ENCODE measurements around the gene OR2A25. TPM values are rescaled to one million over a fixed set of nuclear protein-coding genes. Genes with fewer than 3 reads are reported as not detected.

The OR2A25 gene
- polyA plus RNA-seq, 3 donors: not detected

DNA sequence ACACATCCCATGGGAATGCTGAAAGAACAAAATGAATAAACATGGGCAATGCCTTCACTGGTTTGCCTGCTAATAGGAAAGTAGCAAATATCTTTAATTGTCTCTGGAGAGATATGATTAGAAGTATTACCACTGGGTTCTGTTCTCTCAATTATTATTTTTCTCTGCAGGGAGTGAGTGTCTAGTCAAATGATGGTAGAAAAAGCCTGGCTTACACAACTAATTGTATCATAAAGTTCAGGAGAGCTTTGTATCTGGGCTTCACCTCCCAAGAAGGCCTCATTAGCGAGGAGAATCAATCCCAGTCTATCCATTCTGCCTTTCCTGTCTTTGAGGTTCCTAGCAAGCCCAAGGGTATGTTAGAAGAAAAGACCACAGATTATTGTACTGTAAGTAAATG is 53.3 kb downstream of the OR2A25 start, which contains the start of gene OR2A14:
OR2A14 (plus strand) TSS at position 301 of the 400 bp plus-strand sequence. CDS start 5,937 bp downstream, outside the sequence.
- H2AFZ ChIP-seq (ENCODE audit: insufficient read depth, low read depth, low read length, poor library complexity, severe bottlenecking): no peak within 1 kb of the TSS
- no peaks in the 10 kb centered on the region for H3K27me3 ChIP-seq (ENCODE audit: control insufficient read depth in 2 of 2, insufficient read depth in 2 of 2, low read length in 2 of 2)
- H3K4me2 ChIP-seq (replicated peaks; ENCODE audit: extremely low read depth, low read length, poor library complexity, severe bottlenecking): no peak within 1 kb of the TSS
- H3K27ac ChIP-seq (ENCODE audit: low read depth in 1 of 2, low read length in 2 of 2): no peak within 1 kb of the TSS
- H3K4me1 Mint-ChIP-seq: no peaks in the 10 kb centered on the region
- H3K36me3 Mint-ChIP-seq: no peaks in the 10 kb centered on the region
- intact Hi-C loops (cut with micrococcal nuclease): no loop called here
- WGBS (ENCODE audit: insufficient coverage): no CpG with 5 or more reads among the region's 1 CpG
- no peaks in the 10 kb centered on the region for H4K20me1 ChIP-seq (ENCODE audit: insufficient read depth, low read length)
- H3K27ac Mint-ChIP-seq: no peak within 1 kb of the TSS
- H3K4me1 ChIP-seq (ENCODE audit: control insufficient read depth in 1 of 2, insufficient read depth in 2 of 2, low read length in 2 of 2): no peaks in the 10 kb centered on the region
- H3K4me3 ChIP-seq (replicated peaks in 1 of 3; ENCODE audit: low read depth in 2 of 3, low read length in 3 of 3): no peak within 1 kb of the TSS
- no peak within 1 kb of the TSS for H3K9ac ChIP-seq (ENCODE audit: insufficient read depth, low read length, poor library complexity, severe bottlenecking)
- no peaks in the 10 kb centered on the region for H3K79me2 ChIP-seq (ENCODE audit: insufficient read depth, low read length)
- H3K9me3 ChIP-seq (replicated peaks in 1 of 2; ENCODE audit: control insufficient read depth in 1 of 2, insufficient read depth in 1 of 2, low read length in 2 of 2): no peaks in the 10 kb centered on the region
- DNase-seq: no peak
- no peaks in the 10 kb centered on the region for H3K27me3 Mint-ChIP-seq (ENCODE audit: low read depth in 3 of 3)
- H3K4me3 Mint-ChIP-seq: no peak within 1 kb of the TSS
- TF ChIP-seq, protein P1, sequence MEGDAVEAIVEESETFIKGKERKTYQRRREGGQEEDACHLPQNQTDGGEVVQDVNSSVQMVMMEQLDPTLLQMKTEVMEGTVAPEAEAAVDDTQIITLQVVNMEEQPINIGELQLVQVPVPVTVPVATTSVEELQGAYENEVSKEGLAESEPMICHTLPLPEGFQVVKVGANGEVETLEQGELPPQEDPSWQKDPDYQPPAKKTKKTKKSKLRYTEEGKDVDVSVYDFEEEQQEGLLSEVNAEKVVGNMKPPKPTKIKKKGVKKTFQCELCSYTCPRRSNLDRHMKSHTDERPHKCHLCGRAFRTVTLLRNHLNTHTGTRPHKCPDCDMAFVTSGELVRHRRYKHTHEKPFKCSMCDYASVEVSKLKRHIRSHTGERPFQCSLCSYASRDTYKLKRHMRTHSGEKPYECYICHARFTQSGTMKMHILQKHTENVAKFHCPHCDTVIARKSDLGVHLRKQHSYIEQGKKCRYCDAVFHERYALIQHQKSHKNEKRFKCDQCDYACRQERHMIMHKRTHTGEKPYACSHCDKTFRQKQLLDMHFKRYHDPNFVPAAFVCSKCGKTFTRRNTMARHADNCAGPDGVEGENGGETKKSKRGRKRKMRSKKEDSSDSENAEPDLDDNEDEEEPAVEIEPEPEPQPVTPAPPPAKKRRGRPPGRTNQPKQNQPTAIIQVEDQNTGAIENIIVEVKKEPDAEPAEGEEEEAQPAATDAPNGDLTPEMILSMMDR (IDR thresholded peaks at IDR 0.05): no peak
- H3K36me3 ChIP-seq (replicated peaks in 1 of 2; ENCODE audit: control insufficient read depth in 1 of 2, insufficient read depth in 2 of 2, low read length in 2 of 2): no peaks in the 10 kb centered on the region
- H3K9me3 Mint-ChIP-seq: peaks cover 0 to 4% (median 0%) of the 10 kb centered on the region in 7 donors

Small RNA genes lying within 50 kb of the gene (small RNA-seq; reads per million reads assigned to genes)
- gene OR2A41P (ENCODE audit: insufficient read length, low read depth): not detected

Other genes starting within 250 kb of the OR2A25 start
- gene TCAF1, start 167.6 kb upstream of the OR2A25 start, polyA plus RNA-seq: 1 to 10 TPM; 1.8 to 3.3 (median 3.0) TPM
- not detected for gene OR2F2, start 134.6 kb upstream of the OR2A25 start, polyA plus RNA-seq
- gene OR2F1, start 115.0 kb upstream of the OR2A25 start, polyA plus RNA-seq: not detected
- not detected for gene OR6B1, start 69.5 kb upstream of the OR2A25 start, polyA plus RNA-seq
- not detected for gene OR2A5, start 20.9 kb upstream of the OR2A25 start, polyA plus RNA-seq
- gene OR2A12, start 16.5 kb downstream of the OR2A25 start, polyA plus RNA-seq: not detected
- not detected for gene OR2A2, start 39.8 kb downstream of the OR2A25 start, polyA plus RNA-seq
- not detected for gene OR2A14, start 53.4 kb downstream of the OR2A25 start, polyA plus RNA-seq
- not detected for gene CTAGE4, start 113.7 kb downstream of the OR2A25 start, polyA plus RNA-seq
- gene ARHGEF35, start 126.0 kb downstream of the OR2A25 start, polyA plus RNA-seq: under 1 TPM; 0.05 to 0.64 (median 0.10) TPM
- gene OR2A42, start 169.8 kb downstream of the OR2A25 start, polyA plus RNA-seq: not detected
- not detected for gene OR2A7, start 195.0 kb downstream of the OR2A25 start, polyA plus RNA-seq
- not detected for gene CTAGE8, start 199.5 kb downstream of the OR2A25 start, polyA plus RNA-seq
- not detected for gene OR2A1, start 242.6 kb downstream of the OR2A25 start, polyA plus RNA-seq